CD4-positive, alpha-beta T cell (primary cell): Measurements from ENCODE around the gene ARMC9. TPM values are rescaled to one million over a fixed set of nuclear protein-coding genes. Genes with fewer than 3 reads are reported as not detected.

Experiments used
- ATAC-seq: fragments of 200-7000 bp; cut with Tn5 transposase; one replicate; pipeline ENCODE4 v1.10.0; 2022; ENCODE audit warnings: mild to moderate bottlenecking; ENCODE audit not compliant: poor library complexity
- CTCF ChIA-PET: fragments of 350-600 bp; sonication (Branson Sonifier 250); formaldehyde crosslinking; loops from one replicate; lab custom pipeline; 2021; ENCODE audit warnings: antibody characterized with exemption, inconsistent platforms; lab: Charles Lee
- POLR2A ChIA-PET: fragments of 350-600 bp; sonication (Branson Sonifier 250); formaldehyde crosslinking; loops from one replicate; lab custom pipeline; 2021; ENCODE audit warnings: antibody characterized with exemption, inconsistent platforms; lab: Charles Lee
- DNase-seq, 14 experiments: peaks; one replicate each; pipeline ENCODE4 v3.0.0-alpha.2; 2013 to 2020; ENCODE audit warnings: mixed read lengths in 2 of 14
- H3K27ac ChIP-seq, 2 donors: one replicate each; pipeline versions ENCODE4 v1.5.1 to v1.7.0; 2013; ENCODE audit warnings: low read length in 2 of 2, low read depth in 1 of 2, mild to moderate bottlenecking in 1 of 2
- H3K27me3 ChIP-seq, 2 experiments: 1 replicate in 1 of 2; 2 replicates in 1 of 2; pipeline versions ENCODE4 v1.6.1 to v1.7.0; 2013; ENCODE audit warnings: low read length in 2 of 2, control low read depth in 1 of 2, mild to moderate bottlenecking in 1 of 2, moderate library complexity in 1 of 2; ENCODE audit not compliant: insufficient read depth in 2 of 2, control insufficient read depth in 1 of 2
- H3K36me3 ChIP-seq: one replicate; pipeline ENCODE4 v1.6.1; 2013; ENCODE audit warnings: low read length, control low read depth; ENCODE audit not compliant: insufficient read depth
- H3K4me1 ChIP-seq: one replicate; pipeline ENCODE4 v1.6.1; 2013; ENCODE audit warnings: low read length, control low read depth; ENCODE audit not compliant: insufficient read depth
- H3K4me3 ChIP-seq: one replicate; pipeline ENCODE4 v1.5.1; 2013; ENCODE audit warnings: mild to moderate bottlenecking, low read length, moderate library complexity
- H3K9me3 ChIP-seq, 2 experiments: 1 replicate in 1 of 2; 2 replicates in 1 of 2; pipeline versions ENCODE4 v1.6.1 to v1.7.0; 2013; ENCODE audit warnings: low read length in 2 of 2, mild to moderate bottlenecking in 2 of 2, control low read depth in 1 of 2, moderate library complexity in 1 of 2; ENCODE audit not compliant: control insufficient read depth in 1 of 2, insufficient read depth in 1 of 2
- H3K27ac Mint-ChIP-seq: one replicate; pipeline ENCODE4 v1.8.0; 2020; ENCODE audit warnings: mixed read lengths
- H3K27me3 Mint-ChIP-seq: one replicate; pipeline ENCODE4 v1.8.0; 2021; ENCODE audit warnings: mixed read lengths
- H3K36me3 Mint-ChIP-seq: one replicate; pipeline ENCODE4 v1.8.0; 2021; ENCODE audit warnings: low read depth, mixed read lengths
- H3K4me1 Mint-ChIP-seq: one replicate; pipeline ENCODE4 v1.8.0; 2021; ENCODE audit warnings: low read depth, mixed read lengths
- H3K4me3 Mint-ChIP-seq: one replicate; pipeline ENCODE4 v1.8.0; 2020; ENCODE audit warnings: mild to moderate bottlenecking, mixed read lengths
- H3K9me3 Mint-ChIP-seq: one replicate; pipeline ENCODE4 v1.8.0; 2020; ENCODE audit warnings: mixed read lengths
- intact Hi-C, 2 experiments: fragments of 100-400 bp; cut with DNase I in 1 of 2; cut with micrococcal nuclease in 1 of 2; formaldehyde crosslinking; loops; one replicate each; pipeline versions ENCODE4 v1.15.1 to v1.9.0; 2023 to 2025; cut with DNase I, micrococcal nuclease
- total RNA-seq, 174 experiments: library from RNA in 2 of 174; stranded (reverse) in 2 of 174; gene quantifications; one replicate each; pipeline ENCODE4 v1.2.3 and lab custom pipeline; 2021 to 2026
- TF ChIP-seq, protein P1 (sequence below): fragments of 200-600 bp; IDR thresholded peaks from one replicate; pipeline ENCODE4 v1.8.0; 2022; ENCODE audit warnings: antibody characterized with exemption, mild to moderate bottlenecking

ARMC9 gene
- total RNA-seq, 2 experiments from 2014 or later: 0.16 to 0.42 TPM

DNA sequence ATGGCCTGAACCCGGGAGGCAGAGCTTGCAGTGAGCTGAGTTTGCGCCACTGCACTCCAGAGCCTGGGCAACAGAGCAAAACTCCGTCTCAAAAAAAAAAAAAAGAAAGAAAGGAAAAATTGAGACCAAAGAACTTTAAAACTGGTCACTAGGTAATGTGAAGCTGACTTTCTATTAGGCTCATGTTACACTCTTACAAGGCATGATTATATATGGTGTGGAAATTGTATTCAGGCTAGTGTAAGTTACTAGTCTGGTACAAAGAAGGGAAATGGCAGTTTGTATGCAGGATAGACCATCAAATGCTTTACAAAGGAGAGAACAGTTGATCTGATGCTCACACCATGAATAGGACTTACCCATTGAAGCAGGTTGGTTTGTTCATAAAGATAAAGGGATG lies 35.4 kb upstream of the ARMC9 start:
- H3K4me3 ChIP-seq: no peak overlapping the region
- intact Hi-C loops: loop anchor here in 1 of 2 experiments (10.0 kb wide), 1 partner anchor 58 kb away; no protein-coding TSS in a partner anchor
- peaks cover 6% of the 10 kb centered on the region for H3K4me1 ChIP-seq
- CTCF ChIA-PET: interaction anchor here (1.1 kb wide), 1 partner anchor 14 kb away, joined by 3 read pairs; no protein-coding TSS in a partner anchor
- H3K27ac ChIP-seq: no peak overlapping the region
- peaks cover 66% of the 10 kb centered on the region for H3K36me3 ChIP-seq
- Mint-ChIP-seq H3K36me3 (peaks cover 68% of the 10 kb centered on the region), H3K27me3 (no peaks in the 10 kb centered on the region), H3K4me3 (no peak overlapping the region), H3K27ac (no peak overlapping the region), H3K4me1 (peaks cover 10% of the 10 kb centered on the region), H3K9me3 (no peaks in the 10 kb centered on the region)
- no peaks in the 10 kb centered on the region for H3K9me3 ChIP-seq
- no peak for ATAC-seq
- TF ChIP-seq, protein P1, sequence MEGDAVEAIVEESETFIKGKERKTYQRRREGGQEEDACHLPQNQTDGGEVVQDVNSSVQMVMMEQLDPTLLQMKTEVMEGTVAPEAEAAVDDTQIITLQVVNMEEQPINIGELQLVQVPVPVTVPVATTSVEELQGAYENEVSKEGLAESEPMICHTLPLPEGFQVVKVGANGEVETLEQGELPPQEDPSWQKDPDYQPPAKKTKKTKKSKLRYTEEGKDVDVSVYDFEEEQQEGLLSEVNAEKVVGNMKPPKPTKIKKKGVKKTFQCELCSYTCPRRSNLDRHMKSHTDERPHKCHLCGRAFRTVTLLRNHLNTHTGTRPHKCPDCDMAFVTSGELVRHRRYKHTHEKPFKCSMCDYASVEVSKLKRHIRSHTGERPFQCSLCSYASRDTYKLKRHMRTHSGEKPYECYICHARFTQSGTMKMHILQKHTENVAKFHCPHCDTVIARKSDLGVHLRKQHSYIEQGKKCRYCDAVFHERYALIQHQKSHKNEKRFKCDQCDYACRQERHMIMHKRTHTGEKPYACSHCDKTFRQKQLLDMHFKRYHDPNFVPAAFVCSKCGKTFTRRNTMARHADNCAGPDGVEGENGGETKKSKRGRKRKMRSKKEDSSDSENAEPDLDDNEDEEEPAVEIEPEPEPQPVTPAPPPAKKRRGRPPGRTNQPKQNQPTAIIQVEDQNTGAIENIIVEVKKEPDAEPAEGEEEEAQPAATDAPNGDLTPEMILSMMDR: no peak
- H3K27me3 ChIP-seq: no peaks in the 10 kb centered on the region
- no peak for DNase-seq
- POLR2A ChIA-PET: no interaction called here

DNA sequence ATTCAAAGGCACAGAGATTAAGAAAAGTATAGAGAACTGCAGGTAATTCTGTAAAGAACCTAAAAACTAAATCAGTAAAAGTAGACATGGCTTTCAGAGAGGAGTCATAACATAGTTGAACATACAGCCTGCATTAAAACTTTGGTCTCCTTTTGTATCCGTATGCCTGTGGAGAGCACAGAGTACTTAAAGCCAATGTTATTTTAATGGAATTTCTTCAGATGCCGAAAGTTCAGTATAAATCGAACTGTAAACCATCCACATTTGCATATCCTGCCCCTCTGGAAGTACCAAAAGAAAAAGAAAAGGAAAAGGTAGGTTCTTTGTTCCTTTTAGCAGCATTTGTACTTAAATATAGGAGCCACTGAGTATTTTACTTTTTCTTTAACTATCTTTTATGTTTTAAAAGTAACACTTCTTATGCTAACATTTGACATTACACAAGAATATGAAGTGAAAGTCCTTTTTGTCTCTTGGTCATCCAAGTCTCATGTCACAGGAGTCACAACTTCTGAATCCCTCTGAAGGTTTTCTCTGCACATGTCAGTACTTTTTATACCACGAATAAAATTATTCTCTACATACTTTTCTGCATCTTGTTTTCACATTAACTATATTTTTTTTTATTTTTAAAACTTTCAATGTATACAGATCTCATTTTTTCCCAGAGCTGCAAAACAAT lies 34.9 kb upstream of the ARMC9 start:
- no peak for DNase-seq
- Mint-ChIP-seq H3K36me3 (peaks cover 68% of the 10 kb centered on the region), H3K27ac (no peak overlapping the region), H3K4me1 (peaks cover 10% of the 10 kb centered on the region), H3K4me3 (no peak overlapping the region), H3K27me3 (no peaks in the 10 kb centered on the region), H3K9me3 (no peaks in the 10 kb centered on the region)
- Histone ChIP-seq H3K27me3 (no peaks in the 10 kb centered on the region), H3K27ac (no peak overlapping the region), H3K36me3 (peaks cover 65% of the 10 kb centered on the region), H3K9me3 (no peaks in the 10 kb centered on the region), H3K4me3 (no peak overlapping the region), H3K4me1 (peaks cover 6% of the 10 kb centered on the region)
- ATAC-seq: no peak
- CTCF ChIA-PET: no interaction called here
- intact Hi-C loops: loop anchor here in 1 of 2 experiments (10.0 kb wide), 1 partner anchor 59 kb away; no protein-coding TSS in a partner anchor
- POLR2A ChIA-PET: no interaction called here
- TF ChIP-seq, protein P1: no peak

DNA sequence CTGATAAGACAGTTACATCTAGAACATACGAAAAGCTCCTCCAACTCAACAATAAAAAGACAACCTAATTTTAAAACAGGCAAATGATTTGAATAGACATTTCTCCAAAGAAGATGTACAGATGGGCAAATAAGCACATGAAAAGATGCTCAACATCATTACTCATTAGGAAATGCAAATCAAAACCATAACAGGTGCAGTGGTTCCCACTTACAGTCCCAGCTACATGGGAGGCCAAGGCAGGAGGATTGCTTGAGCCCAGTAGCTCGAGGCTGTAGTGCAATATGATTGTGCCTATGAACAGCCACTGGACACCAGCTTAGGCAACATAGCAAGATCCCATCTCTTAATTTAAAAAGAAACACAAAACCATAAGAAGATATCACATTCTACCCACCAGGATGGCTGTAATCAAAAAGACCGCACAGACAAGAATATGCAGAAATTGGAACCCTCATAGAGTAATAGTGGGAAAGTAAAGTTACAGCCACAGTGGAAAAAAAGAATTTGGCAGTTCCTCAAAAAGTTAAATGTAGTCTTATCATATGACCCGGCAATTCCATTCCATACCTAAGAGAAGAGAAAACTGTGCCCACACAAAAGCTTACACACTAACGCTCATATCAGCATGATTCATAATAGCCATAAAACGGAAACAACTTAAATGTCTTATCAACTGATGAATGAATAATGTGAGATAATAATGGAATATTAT lies 30.5 kb upstream of the ARMC9 start:
- no peak for DNase-seq
- TF ChIP-seq, protein P1: no peak
- H3K27me3 ChIP-seq: no peaks in the 10 kb centered on the region
- Mint-ChIP-seq H3K4me3 (no peak overlapping the region), H3K4me1 (no peaks in the 10 kb centered on the region), H3K36me3 (peaks cover 88% of the 10 kb centered on the region), H3K9me3 (no peaks in the 10 kb centered on the region), H3K27me3 (no peaks in the 10 kb centered on the region), H3K27ac (no peak overlapping the region)
- no peak overlapping the region for H3K27ac ChIP-seq
- intact Hi-C loops: loop anchor here in 1 of 2 experiments (10.0 kb wide), 1 partner anchor 63 kb away; no protein-coding TSS in a partner anchor
- ChIA-PET CTCF (no interaction called here), POLR2A (no interaction called here)
- no peaks in the 10 kb centered on the region for H3K4me1 ChIP-seq
- no peaks in the 10 kb centered on the region for H3K9me3 ChIP-seq
- H3K36me3 ChIP-seq: peaks cover 82% of the 10 kb centered on the region
- no peak overlapping the region for H3K4me3 ChIP-seq
- ATAC-seq: no peak
